Right lobe of liver (tissue), 6 donors: ENCODE results near the gene CST9. TPM values are rescaled to one million over a fixed set of nuclear protein-coding genes. Genes with fewer than 3 reads are reported as not detected.
"Not testable (repeated sequence)": the region's sequence is repeated elsewhere in the genome, so short reads cannot be mapped to it uniquely, and the experiment has no call there.

ENCODE experiments used
- ATAC-seq, 4 donors: fragments of 200-7000 bp; cut with Tn5 transposase; one replicate each; pipeline ENCODE4 v1.9.1; 2020; ENCODE audit warnings: mild to moderate bottlenecking in 4 of 4, moderate library complexity in 4 of 4
- DNase-seq, 3 donors: peaks; one replicate each; pipeline ENCODE4 v3.0.0-alpha.2; 2020
- H3K27ac ChIP-seq, 3 donors: fragments of 200-600 bp; one replicate each; pipeline ENCODE4 v1.8.0; 2022
- H3K27me3 ChIP-seq, 2 donors: fragments of 200-600 bp; one replicate each; pipeline ENCODE4 v1.8.0; 2022
- H3K36me3 ChIP-seq, 4 donors: fragments of 200-600 bp; sonication (generic) in 1 of 4; one replicate each; pipeline versions ENCODE4 v1.5.1 to v1.8.0; 2017 to 2022; ENCODE audit warnings: control low read depth in 1 of 4
- H3K4me1 ChIP-seq, 4 donors: fragments of 200-600 bp; sonication (generic) in 1 of 4; one replicate each; pipeline versions ENCODE4 v1.5.1 to v1.8.0; 2017 to 2022; ENCODE audit warnings: control low read depth in 1 of 4
- H3K4me3 ChIP-seq, 3 donors: fragments of 200-600 bp; one replicate each; pipeline ENCODE4 v1.8.0; 2022
- H3K9me3 ChIP-seq, 4 donors: fragments of 200-600 bp; sonication (generic) in 1 of 4; one replicate each; pipeline versions ENCODE4 v1.5.1 to v1.8.0; 2017 to 2022; ENCODE audit warnings: control low read depth in 1 of 4
- POLR2A ChIP-seq: fragments of 450-650 bp; IDR thresholded peaks from one replicate; pipeline ENCODE4 v1.6.1; 2017; ENCODE audit warnings: antibody characterized with exemption, mild to moderate bottlenecking
- WGBS: methylation state at CpG from one replicate; pipeline ENCODE4 v1.1.6; 2018; ENCODE audit warnings: low coverage, low lambda C conversion rate; ENCODE audit not compliant: insufficient coverage; ENCODE audit errors: missing lambda C conversion rate; 5-methylcytosine and 5-hydroxymethylcytosine counted together
- intact Hi-C, 2 donors: fragments of 100-400 bp; cut with DNase I; formaldehyde crosslinking; loops; one replicate each; pipeline versions ENCODE4 v1.11.2 to v1.14.1; 2022
- total RNA-seq, 6 experiments: library from RNA; depleted of rRNA in 2 of 6; stranded (reverse); fragments of >200 nt in 2 of 6; fragmentation: NEBNext Ultra II Directional in 3 of 6; extraction: Animal tissue kit (Norgen Biotek cat#: 25700) in 3 of 6; gene quantifications; one replicate each; pipeline versions ENCODE4 v1.1.0 to v1.2.4, GENCODE V29; 2016 to 2023
- TF ChIP-seq, protein P1 (sequence below), 4 donors: fragments of 200-600 bp in 3 of 4; fragments of 450-650 bp in 1 of 4; IDR thresholded peaks; one replicate each; pipeline versions ENCODE4 v1.5.1 to v1.8.0; 2016 to 2022; ENCODE audit warnings: antibody characterized with exemption in 4 of 4, mild to moderate bottlenecking in 2 of 4
- donor health status: DM: no; HTN: yes; CAD: no.
- donor health status: DM: no; HTN: no; CAD: no.
- donor health status: DM: no; HTN: no; CAD: no.
- donor health status: DM: no; HTN: yes; CAD: no.
- donor health status: DM: no; HTN: yes; CAD: no.

Gene CST9
- total RNA-seq, 6 experiments from 2014 or later: not detected

DNA sequence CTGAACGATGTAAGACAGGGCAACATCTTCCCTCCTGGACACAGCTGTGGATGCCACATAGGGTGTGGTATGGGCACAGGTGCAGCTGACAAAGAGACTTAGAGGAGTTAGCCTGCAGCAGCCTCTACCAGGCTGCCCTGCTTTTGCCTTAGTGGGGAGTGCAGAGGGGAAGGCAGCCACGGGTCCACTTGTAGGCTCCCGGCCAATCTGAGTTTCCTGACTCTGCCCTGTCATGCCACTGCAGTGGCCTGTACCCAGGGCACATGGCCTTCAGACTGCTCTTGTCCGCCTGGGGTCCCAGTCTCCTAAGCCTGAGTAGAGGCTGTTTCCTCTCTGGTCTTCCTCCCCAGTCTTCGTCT lies 20.3 kb downstream of the CST9 start:
- DNase-seq (no peak), ATAC-seq (peak in 1 of 4 donors; percentile 32)
- 20% methylated on average over 1 of the region's 5 CpGs for WGBS
- Histone ChIP-seq H3K27ac (no peak overlapping the region), H3K4me3 (no peak overlapping the region), H3K27me3 (no peaks in the 10 kb centered on the region), H3K4me1 (no peaks in the 10 kb centered on the region), H3K9me3 (no peaks in the 10 kb centered on the region), H3K36me3 (no peaks in the 10 kb centered on the region)
- no peak for TF ChIP-seq POLR2A
- intact Hi-C loops: no loop called here

DNA sequence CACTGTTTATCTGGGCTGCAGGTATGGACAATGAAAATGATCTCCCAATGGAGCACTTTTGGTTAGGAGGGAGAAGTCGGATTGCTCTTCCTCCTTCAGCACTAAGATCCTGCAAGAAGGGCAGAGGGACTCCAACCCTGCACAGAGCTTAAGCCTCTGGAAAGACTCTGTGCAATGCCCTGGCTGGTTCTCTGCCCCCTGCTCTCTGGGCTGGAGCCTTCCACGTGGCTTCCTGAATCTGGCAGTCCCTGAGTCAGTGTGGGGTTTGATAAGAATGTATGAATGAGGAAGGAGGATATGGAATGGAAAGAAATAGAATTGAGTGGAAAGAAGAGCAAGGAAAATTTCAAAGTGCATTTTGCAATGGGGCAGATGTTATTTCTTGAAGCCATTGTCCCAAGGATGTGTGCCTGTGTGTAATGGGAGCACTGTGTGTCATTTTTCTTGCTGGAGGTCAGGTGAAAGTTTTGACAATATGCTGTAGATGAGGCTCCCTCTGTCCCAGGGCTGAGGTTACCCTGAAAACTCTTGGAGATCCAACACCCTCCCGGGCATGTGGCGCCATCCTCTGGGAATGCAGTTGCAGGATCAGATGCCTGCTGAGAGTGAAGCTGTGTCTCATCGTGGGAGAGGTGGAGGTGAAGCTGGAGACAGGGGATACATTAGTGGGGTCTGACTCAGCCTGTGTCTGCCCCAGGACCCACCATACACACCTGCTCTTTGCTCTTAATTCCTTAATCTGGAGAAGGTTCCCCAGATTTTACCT lies 21.1 kb downstream of the CST9 start:
- Histone ChIP-seq H3K4me3 (no peak overlapping the region), H3K27me3 (no peaks in the 10 kb centered on the region), H3K9me3 (no peaks in the 10 kb centered on the region), H3K4me1 (no peaks in the 10 kb centered on the region), H3K27ac (no peak overlapping the region), H3K36me3 (no peaks in the 10 kb centered on the region)
- no peak for DNase-seq
- TF ChIP-seq, protein P1, sequence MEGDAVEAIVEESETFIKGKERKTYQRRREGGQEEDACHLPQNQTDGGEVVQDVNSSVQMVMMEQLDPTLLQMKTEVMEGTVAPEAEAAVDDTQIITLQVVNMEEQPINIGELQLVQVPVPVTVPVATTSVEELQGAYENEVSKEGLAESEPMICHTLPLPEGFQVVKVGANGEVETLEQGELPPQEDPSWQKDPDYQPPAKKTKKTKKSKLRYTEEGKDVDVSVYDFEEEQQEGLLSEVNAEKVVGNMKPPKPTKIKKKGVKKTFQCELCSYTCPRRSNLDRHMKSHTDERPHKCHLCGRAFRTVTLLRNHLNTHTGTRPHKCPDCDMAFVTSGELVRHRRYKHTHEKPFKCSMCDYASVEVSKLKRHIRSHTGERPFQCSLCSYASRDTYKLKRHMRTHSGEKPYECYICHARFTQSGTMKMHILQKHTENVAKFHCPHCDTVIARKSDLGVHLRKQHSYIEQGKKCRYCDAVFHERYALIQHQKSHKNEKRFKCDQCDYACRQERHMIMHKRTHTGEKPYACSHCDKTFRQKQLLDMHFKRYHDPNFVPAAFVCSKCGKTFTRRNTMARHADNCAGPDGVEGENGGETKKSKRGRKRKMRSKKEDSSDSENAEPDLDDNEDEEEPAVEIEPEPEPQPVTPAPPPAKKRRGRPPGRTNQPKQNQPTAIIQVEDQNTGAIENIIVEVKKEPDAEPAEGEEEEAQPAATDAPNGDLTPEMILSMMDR (IDR thresholded peaks at IDR 0.05): no peak
- TF ChIP-seq POLR2A: no peak
- WGBS: 26% methylated on average over 3 of the region's 5 CpGs
- no peak for ATAC-seq
- intact Hi-C loops: no loop called here

DNA sequence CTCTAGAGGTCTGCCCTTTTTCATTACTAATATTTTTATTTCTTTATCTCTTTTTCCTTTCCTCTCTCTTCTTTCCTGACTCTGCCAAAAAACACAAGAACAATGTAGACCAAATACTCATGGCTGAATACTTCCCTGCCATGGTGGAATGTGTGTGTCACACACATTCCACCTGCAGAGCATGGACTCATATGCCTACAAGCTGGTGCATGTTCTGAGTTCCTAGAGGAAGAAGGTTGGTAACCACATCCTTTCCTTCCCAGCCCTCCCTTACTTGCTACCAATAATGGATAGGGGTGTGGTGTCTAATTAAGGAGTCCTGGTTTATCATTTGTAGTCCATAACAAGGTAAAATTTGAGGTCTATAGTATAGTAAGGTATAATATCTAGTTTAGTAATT lies 22.2 kb downstream of the CST9 start:
- no peak for ATAC-seq
- H3K9me3 ChIP-seq: no peaks in the 10 kb centered on the region
- TF ChIP-seq POLR2A: no peak
- TF ChIP-seq, protein P1 (IDR thresholded peaks at IDR 0.05): no peak
- H3K4me3 ChIP-seq: no peak overlapping the region
- intact Hi-C loops: no loop called here
- no peak for DNase-seq
- no peak overlapping the region for H3K27ac ChIP-seq
- H3K4me1 ChIP-seq: no peaks in the 10 kb centered on the region
- no peaks in the 10 kb centered on the region for H3K27me3 ChIP-seq
- no peaks in the 10 kb centered on the region for H3K36me3 ChIP-seq

DNA sequence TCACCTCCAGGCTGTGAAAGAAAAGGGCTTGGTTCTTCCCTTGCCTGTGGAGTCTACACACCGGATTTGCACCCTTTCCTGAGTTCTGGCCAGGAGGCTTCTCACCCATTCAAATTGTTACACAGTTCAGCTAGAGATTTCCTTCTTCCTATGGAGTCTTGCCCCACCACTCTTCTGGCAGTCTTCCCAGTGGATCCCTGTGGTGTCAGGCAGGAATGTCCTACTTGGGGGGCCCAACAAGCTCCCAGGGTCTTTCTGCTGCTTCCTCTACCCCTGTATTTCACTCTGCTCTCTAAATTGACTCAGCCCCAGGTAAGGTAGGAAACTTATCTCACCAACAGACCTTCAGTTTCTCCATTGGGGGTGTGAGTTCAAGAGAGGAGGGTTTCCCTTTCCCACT lies 23.4 kb downstream of the CST9 start:
- ATAC-seq (no peak), DNase-seq (no peak)
- intact Hi-C loops: no loop called here
- Histone ChIP-seq H3K4me3 (no peak overlapping the region), H3K27ac (no peak overlapping the region), H3K27me3 (no peaks in the 10 kb centered on the region), H3K4me1 (no peaks in the 10 kb centered on the region), H3K9me3 (no peaks in the 10 kb centered on the region), H3K36me3 (no peaks in the 10 kb centered on the region)
- no CpG with 5 or more reads among the region's 1 CpG for WGBS
- TF ChIP-seq, protein P1 (IDR thresholded peaks at IDR 0.05): no peak
- no peak for TF ChIP-seq POLR2A

DNA sequence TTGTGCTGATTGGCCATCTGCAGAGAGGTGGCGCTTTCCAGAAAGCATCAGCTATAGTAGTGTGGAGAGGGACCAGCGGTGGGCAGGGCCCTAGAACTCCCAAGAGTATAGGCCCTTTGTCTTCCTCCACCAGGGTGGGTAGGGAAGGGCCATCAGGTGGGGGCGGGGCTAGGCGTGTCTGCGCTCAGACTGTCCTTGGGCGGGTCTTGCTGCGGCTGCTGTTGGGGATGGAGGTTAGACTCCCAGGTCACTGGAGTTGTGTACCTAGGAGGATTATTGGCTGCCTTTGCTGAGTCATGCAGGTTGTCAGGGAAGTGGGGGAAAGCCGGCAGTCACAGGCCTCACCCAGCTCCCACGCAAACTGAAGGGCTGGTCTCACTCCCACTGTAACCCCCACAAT lies 23.9 kb downstream of the CST9 start:
- H3K27me3 ChIP-seq, ATAC-seq, H3K27ac ChIP-seq, DNase-seq, H3K4me3 ChIP-seq, intact Hi-C loops, H3K9me3 ChIP-seq, H3K36me3 ChIP-seq, H3K4me1 ChIP-seq: not testable (repeated sequence)
- no CpG with 5 or more reads among the region's 9 CpGs for WGBS

DNA sequence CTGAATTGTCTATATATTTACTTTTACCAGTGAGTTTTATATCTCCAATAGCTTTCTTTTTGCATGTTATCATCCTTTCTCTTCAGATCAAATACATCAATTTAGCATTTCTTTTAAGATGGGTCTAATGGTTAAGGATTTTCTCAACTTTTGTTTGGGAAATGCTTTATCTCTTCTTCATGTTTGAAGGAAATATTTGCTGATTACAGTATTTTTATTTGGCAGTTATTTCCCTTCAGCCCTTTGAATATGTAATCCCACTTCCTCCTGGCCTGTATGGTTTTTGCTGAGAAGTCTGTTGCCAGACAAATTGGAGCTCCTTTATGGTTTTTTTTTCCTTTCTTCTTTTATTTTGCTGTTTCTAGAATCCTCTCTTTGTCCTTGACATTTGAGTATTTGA lies 30.7 kb downstream of the CST9 start:
- Histone ChIP-seq H3K4me1 (peaks cover 0 to 9% (median 0%) of the 10 kb centered on the region in 4 donors), H3K36me3 (no peaks in the 10 kb centered on the region), H3K27me3 (no peaks in the 10 kb centered on the region), H3K9me3 (no peaks in the 10 kb centered on the region), H3K27ac (no peak overlapping the region), H3K4me3 (no peak overlapping the region)
- no peak for TF ChIP-seq POLR2A
- TF ChIP-seq, protein P1 (IDR thresholded peaks at IDR 0.05): no peak
- intact Hi-C loops: no loop called here
- no peak for ATAC-seq
- DNase-seq: no peak
